ENCODE measurements around the gene ZDHHC11. TPM values are rescaled to one million over a fixed set of nuclear protein-coding genes. Genes with fewer than 3 reads are reported as not detected.
"Not testable (repeated sequence)": the region's sequence is repeated elsewhere in the genome, so short reads cannot be mapped to it uniquely, and the experiment has no call there.

ZDHHC11 gene
- polyA plus RNA-seq, 2 donors: 2.4 to 4.0 TPM

- H3K27me3 ChIP-seq (ENCODE audit: control insufficient read depth in 1 of 2, insufficient read depth in 2 of 2, low read length in 2 of 2): no peaks in the 10 kb centered on the region
- 82 to 89% methylated on average over 32 of the region's 32 CpGs for WGBS, 2 donors
- H3K9me3 ChIP-seq (ENCODE audit: control insufficient read depth in 2 of 2, insufficient read depth in 1 of 2, low read depth in 1 of 2, low read length in 1 of 2): no peaks in the 10 kb centered on the region
- H3K36me3 ChIP-seq (ENCODE audit: control insufficient read depth in 2 of 2, insufficient read depth in 2 of 2, low read length in 1 of 2): no peaks in the 10 kb centered on the region
- H3K4me3 ChIP-seq (ENCODE audit: low read depth in 1 of 2, low read length in 2 of 2): no peak overlapping the region
- H3K4me1 ChIP-seq (ENCODE audit: control insufficient read depth in 2 of 2, insufficient read depth in 2 of 2, low read length in 1 of 2): peaks cover 3% of the 10 kb centered on the region in 2 donors
- H3K27ac ChIP-seq (ENCODE audit: low read depth in 2 of 2, low read length in 1 of 2): no peak overlapping the region
Observed at GRCh38 chr5:766666-767431, 83.9 kb downstream of the ZDHHC11 start.

- Histone ChIP-seq H3K4me1 (ENCODE audit: control insufficient read depth in 2 of 2, insufficient read depth in 2 of 2, low read length in 1 of 2) (peaks cover 3 to 4% of the 10 kb centered on the region in 2 donors), H3K36me3 (ENCODE audit: control insufficient read depth in 2 of 2, insufficient read depth in 2 of 2, low read length in 1 of 2) (no peaks in the 10 kb centered on the region), H3K9me3 (ENCODE audit: control insufficient read depth in 2 of 2, insufficient read depth in 1 of 2, low read depth in 1 of 2, low read length in 1 of 2) (no peaks in the 10 kb centered on the region), H3K27ac (ENCODE audit: low read depth in 2 of 2, low read length in 1 of 2) (no peak overlapping the region), H3K27me3 (ENCODE audit: control insufficient read depth in 1 of 2, insufficient read depth in 2 of 2, low read length in 2 of 2) (no peaks in the 10 kb centered on the region), H3K4me3 (ENCODE audit: low read depth in 1 of 2, low read length in 2 of 2) (no peak overlapping the region)
- WGBS, 2 donors: 90 to 91% methylated on average over 18 of the region's 18 CpGs
Observed at GRCh38 chr5:765948-766631, 84.7 kb downstream of the ZDHHC11 start.

DNA sequence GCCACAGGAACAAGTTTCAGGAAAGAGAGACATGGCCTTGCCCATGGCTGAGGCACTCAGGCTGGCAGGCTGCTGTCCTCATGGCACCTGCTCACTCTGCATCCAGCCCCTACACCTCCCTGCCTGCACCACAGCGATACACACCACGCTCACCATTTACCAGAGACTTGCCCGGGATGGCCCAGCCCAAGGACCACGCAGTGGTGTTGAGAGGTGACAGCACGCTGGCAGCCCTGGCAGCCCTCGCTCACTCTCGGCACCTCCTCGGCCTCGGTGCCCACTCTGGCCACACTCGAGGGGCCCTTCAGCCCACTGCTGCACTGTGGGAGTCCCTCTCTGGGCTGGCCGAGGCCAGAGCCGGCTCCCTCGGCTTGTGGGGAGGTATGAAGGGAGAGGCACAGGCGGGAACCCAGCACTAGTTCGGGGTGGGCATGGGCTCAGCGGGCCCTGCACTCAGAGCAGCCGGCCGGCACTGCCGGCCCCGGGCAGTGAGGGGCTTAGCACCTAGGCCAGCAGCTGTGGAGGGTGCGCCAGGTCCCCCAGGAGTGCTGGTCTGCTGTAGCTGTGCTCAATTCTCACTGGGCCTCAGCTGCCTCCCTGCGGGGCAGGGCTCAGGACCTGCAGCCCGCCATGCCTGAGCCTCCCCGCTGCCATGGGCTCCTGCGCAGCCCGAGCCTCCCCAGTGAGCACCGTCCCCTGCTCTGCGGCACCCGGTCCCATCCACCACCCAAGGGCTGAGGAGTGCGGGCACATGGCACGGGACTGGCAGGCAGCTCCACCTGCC lies 86.6 kb downstream of the ZDHHC11 start:
- Histone ChIP-seq H3K27ac (ENCODE audit: low read depth in 2 of 2, low read length in 1 of 2) (no peak overlapping the region), H3K4me1 (ENCODE audit: control insufficient read depth in 2 of 2, insufficient read depth in 2 of 2, low read length in 1 of 2) (peaks cover 4 to 8% of the 10 kb centered on the region in 2 donors), H3K4me3 (ENCODE audit: low read depth in 1 of 2, low read length in 2 of 2) (no peak overlapping the region), H3K27me3 (ENCODE audit: control insufficient read depth in 1 of 2, insufficient read depth in 2 of 2, low read length in 2 of 2) (no peaks in the 10 kb centered on the region), H3K9me3 (ENCODE audit: control insufficient read depth in 2 of 2, insufficient read depth in 1 of 2, low read depth in 1 of 2, low read length in 1 of 2) (no peaks in the 10 kb centered on the region), H3K36me3 (ENCODE audit: control insufficient read depth in 2 of 2, insufficient read depth in 2 of 2, low read length in 1 of 2) (no peaks in the 10 kb centered on the region)
- WGBS, 2 donors: 96 to 97% methylated on average over 31 of the region's 31 CpGs

DNA sequence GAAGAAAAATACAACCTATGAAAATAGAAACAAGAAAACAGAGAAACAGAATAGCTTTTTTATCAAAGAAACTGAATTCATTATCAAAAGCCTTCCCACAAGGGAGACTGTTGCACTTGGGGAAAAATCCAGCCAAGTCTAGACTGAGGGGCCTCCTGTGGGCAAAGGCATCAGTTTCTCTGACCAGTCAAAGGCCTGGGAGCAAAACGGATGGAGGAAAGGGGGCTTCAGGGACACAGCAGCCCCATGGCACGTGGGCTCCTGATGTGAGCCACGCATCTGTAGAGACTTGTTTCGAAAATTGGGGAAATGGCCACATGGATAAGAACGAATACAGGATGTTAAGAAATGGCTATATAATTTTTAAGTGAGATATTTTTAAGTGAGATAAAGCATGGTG lies 87.4 kb downstream of the ZDHHC11 start:
- WGBS, 2 donors: 86 to 88% methylated on average over 5 of the region's 5 CpGs

GRCh38 chr5:762996-763395 lies 87.8 kb downstream of the ZDHHC11 start:
- H3K36me3 ChIP-seq (ENCODE audit: control insufficient read depth in 2 of 2, insufficient read depth in 2 of 2, low read length in 1 of 2); H3K9me3 ChIP-seq (ENCODE audit: control insufficient read depth in 2 of 2, insufficient read depth in 1 of 2, low read depth in 1 of 2, low read length in 1 of 2); H3K27ac ChIP-seq (ENCODE audit: low read depth in 2 of 2, low read length in 1 of 2); H3K4me3 ChIP-seq (ENCODE audit: low read depth in 1 of 2, low read length in 2 of 2); H3K27me3 ChIP-seq (ENCODE audit: control insufficient read depth in 1 of 2, insufficient read depth in 2 of 2, low read length in 2 of 2): not testable (repeated sequence)
- WGBS, 2 donors: 67 to 80% methylated on average over 8 of the region's 8 CpGs
- peaks cover 10 to 13% of the 10 kb centered on the region in 2 donors for H3K4me1 ChIP-seq (ENCODE audit: control insufficient read depth in 2 of 2, insufficient read depth in 2 of 2, low read length in 1 of 2)

More for the DNA sequence above, 87.4 kb downstream of the ZDHHC11 start:
- H3K27me3 ChIP-seq (ENCODE audit: control insufficient read depth in 1 of 2, insufficient read depth in 2 of 2, low read length in 2 of 2): no peaks in the 10 kb centered on the region
- H3K27ac ChIP-seq (ENCODE audit: low read depth in 2 of 2, low read length in 1 of 2): no peak overlapping the region
- H3K4me3 ChIP-seq (ENCODE audit: low read depth in 1 of 2, low read length in 2 of 2): no peak overlapping the region
- no peaks in the 10 kb centered on the region for H3K9me3 ChIP-seq (ENCODE audit: control insufficient read depth in 2 of 2, insufficient read depth in 1 of 2, low read depth in 1 of 2, low read length in 1 of 2)
- H3K36me3 ChIP-seq (ENCODE audit: control insufficient read depth in 2 of 2, insufficient read depth in 2 of 2, low read length in 1 of 2): no peaks in the 10 kb centered on the region
- H3K4me1 ChIP-seq (ENCODE audit: control insufficient read depth in 2 of 2, insufficient read depth in 2 of 2, low read length in 1 of 2): peaks cover 8 to 11% of the 10 kb centered on the region in 2 donors

- WGBS, 2 donors: 62 to 74% methylated on average over 8 of the region's 8 CpGs
- Histone ChIP-seq H3K27me3 (ENCODE audit: control insufficient read depth in 1 of 2, insufficient read depth in 2 of 2, low read length in 2 of 2) (no peaks in the 10 kb centered on the region), H3K9me3 (ENCODE audit: control insufficient read depth in 2 of 2, insufficient read depth in 1 of 2, low read depth in 1 of 2, low read length in 1 of 2) (no peaks in the 10 kb centered on the region), H3K4me1 (ENCODE audit: control insufficient read depth in 2 of 2, insufficient read depth in 2 of 2, low read length in 1 of 2) (peaks cover 11 to 21% of the 10 kb centered on the region in 2 donors), H3K4me3 (ENCODE audit: low read depth in 1 of 2, low read length in 2 of 2) (no peak overlapping the region), H3K36me3 (ENCODE audit: control insufficient read depth in 2 of 2, insufficient read depth in 2 of 2, low read length in 1 of 2) (no peaks in the 10 kb centered on the region), H3K27ac (ENCODE audit: low read depth in 2 of 2, low read length in 1 of 2) (peak overlapping the region in 1 of 2 donors; percentile 56)
Observed at GRCh38 chr5:761854-762710, 88.7 kb downstream of the ZDHHC11 start.

GRCh38 chr5:761059-761771 lies 89.6 kb downstream of the ZDHHC11 start:
- H3K9me3 ChIP-seq (ENCODE audit: control insufficient read depth in 2 of 2, insufficient read depth in 1 of 2, low read depth in 1 of 2, low read length in 1 of 2): no peaks in the 10 kb centered on the region
- H3K36me3 ChIP-seq (ENCODE audit: control insufficient read depth in 2 of 2, insufficient read depth in 2 of 2, low read length in 1 of 2): no peaks in the 10 kb centered on the region
- 87% methylated on average over 15 of the region's 15 CpGs for WGBS, 2 donors
- peaks cover 12 to 21% of the 10 kb centered on the region in 2 donors for H3K4me1 ChIP-seq (ENCODE audit: control insufficient read depth in 2 of 2, insufficient read depth in 2 of 2, low read length in 1 of 2)
- no peaks in the 10 kb centered on the region for H3K27me3 ChIP-seq (ENCODE audit: control insufficient read depth in 1 of 2, insufficient read depth in 2 of 2, low read length in 2 of 2)
- H3K27ac ChIP-seq (ENCODE audit: low read depth in 2 of 2, low read length in 1 of 2): no peak overlapping the region
- no peak overlapping the region for H3K4me3 ChIP-seq (ENCODE audit: low read depth in 1 of 2, low read length in 2 of 2)

GRCh38 chr5:760363-761058 lies 90.3 kb downstream of the ZDHHC11 start:
- H3K27me3 ChIP-seq (ENCODE audit: control insufficient read depth in 1 of 2, insufficient read depth in 2 of 2, low read length in 2 of 2): no peaks in the 10 kb centered on the region
- H3K36me3 ChIP-seq (ENCODE audit: control insufficient read depth in 2 of 2, insufficient read depth in 2 of 2, low read length in 1 of 2): no peaks in the 10 kb centered on the region
- H3K4me3 ChIP-seq (ENCODE audit: low read depth in 1 of 2, low read length in 2 of 2): no peak overlapping the region
- 96% methylated on average over 24 of the region's 24 CpGs for WGBS, 2 donors
- H3K9me3 ChIP-seq (ENCODE audit: control insufficient read depth in 2 of 2, insufficient read depth in 1 of 2, low read depth in 1 of 2, low read length in 1 of 2): no peaks in the 10 kb centered on the region
- H3K27ac ChIP-seq (ENCODE audit: low read depth in 2 of 2, low read length in 1 of 2): no peak overlapping the region
- H3K4me1 ChIP-seq (ENCODE audit: control insufficient read depth in 2 of 2, insufficient read depth in 2 of 2, low read length in 1 of 2): peaks cover 12 to 21% of the 10 kb centered on the region in 2 donors
